HG02642 (cell line): ENCODE data around the gene CCL14.
"Not testable (repeated sequence)": the region's sequence is repeated elsewhere in the genome, so short reads cannot be mapped to it uniquely, and the experiment has no call there.

ENCODE experiments used
- ATAC-seq: cut with Tn5 transposase; IDR thresholded peaks from one replicate; pipeline ENCODE4 v1.9.1; 2021; ENCODE audit warnings: mild to moderate bottlenecking; ENCODE audit not compliant: unreplicated experiment, poor library complexity

CCL14 gene

DNA sequence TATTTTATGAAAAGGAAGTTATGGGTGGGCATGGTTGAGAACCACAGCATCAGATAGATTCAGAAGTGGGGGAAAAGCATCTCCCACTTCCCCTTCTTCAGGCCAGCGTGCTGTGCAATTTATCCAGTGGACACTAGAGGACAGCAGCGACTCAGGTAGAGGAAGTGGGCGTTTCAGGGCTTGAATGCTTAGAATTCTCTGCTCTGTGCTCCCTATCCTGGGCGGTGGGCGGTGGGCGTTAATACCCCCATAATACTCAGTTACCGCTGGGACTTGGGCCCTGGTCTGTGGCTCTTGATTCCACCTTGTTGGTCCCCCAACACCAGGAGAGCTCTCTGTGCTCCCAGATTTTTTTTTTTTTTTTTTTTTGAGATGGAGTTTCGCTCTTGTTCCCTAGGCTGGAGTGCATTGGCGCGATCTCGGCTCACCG, 39.4 kb downstream of the CCL14 start:
- no peak for ATAC-seq

DNA sequence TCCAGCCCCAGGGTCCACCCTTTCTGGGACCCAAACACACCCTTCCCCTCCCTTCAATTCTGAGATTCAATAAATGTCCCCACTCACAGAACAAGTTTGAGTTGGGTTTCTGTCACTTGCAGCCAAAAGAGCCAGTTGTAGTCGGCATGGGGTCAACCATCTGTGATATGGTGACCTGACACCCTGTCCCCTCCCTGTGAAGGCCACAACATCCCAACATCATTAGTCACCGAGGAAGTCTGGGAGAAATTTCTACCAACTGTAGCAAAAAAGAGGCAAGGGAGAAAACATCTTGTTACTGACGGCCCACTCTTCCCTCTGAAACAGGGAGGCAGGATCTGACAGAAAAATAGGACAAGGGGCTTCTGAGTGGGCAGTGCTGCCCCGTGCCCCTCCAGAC, 42.4 kb downstream of the CCL14 start:
- ATAC-seq: no peak

DNA sequence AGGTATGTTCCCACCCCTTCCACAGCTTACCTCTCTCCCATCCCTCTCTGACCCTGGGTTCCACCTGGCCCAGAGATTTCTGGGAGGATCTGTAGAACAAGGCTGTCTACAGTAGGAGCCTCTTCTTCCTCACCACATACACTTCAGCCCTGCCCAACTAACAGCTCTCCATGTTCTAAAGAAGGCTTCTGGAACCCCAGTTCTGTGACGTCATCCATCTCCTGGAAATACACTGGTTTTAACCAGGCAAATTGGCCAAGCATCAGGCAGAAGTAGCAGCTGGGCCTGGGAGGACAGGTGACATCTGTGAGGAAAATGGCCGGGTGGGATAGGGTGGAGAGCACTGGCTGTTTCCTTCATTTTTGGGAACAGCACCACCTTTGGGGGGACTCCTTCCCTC, 43.0 kb downstream of the CCL14 start, which contains the start of gene LYZL6:
Gene LYZL6, minus strand, starts transcription at position 177 of the 400 bp plus-strand sequence. CDS start 4,357 bp downstream, outside the sequence.
- no peak for ATAC-seq

DNA sequence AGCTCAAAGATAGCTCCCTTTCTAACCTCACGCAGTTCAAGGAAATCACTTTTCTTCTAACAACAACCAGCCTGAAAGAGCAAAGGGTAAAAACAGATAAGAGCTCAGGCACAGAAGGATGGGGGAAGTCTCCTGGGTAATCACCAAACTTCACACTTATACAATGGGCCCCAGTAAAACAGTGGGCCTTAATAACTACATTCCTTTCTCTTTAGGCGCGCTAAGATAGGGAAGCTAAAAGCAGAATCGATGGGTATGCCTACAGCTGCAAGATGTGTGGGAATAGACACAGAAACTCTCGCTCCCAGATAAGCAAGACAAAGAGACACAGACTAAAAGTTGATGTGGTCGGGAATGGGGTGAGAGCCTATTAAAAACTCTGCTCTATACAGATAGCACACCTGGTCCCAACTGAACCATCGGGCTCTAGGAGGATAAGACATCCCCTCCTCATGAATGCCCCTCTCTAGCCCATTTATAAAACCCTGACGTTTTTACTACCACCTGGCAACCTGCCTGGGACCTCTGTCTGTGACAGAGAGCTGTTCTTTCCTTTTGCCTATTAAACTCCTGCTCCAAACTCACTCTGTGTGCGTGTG, 43.8 kb downstream of the CCL14 start:
- no peak for ATAC-seq

DNA sequence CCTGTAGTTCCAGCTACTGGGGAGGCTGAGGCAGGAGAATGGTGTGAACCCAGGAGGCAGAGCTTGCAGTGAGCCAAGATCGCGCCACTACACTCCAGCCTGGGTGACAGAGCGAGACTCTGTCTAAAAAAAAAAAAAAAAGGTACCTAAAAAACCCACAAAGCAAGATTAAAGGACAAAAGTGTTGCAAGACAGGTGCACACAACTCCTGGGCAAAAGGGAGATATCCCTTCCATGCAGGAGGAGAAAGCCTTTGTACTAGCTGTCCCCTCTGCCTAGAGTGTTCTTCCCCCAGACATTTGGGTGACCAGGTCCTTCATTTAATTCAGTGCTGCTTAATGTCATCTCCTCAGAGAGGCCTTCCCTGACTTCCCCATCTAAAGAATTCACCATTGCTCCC, 48.0 kb downstream of the CCL14 start:
- not testable (repeated sequence) for ATAC-seq

DNA sequence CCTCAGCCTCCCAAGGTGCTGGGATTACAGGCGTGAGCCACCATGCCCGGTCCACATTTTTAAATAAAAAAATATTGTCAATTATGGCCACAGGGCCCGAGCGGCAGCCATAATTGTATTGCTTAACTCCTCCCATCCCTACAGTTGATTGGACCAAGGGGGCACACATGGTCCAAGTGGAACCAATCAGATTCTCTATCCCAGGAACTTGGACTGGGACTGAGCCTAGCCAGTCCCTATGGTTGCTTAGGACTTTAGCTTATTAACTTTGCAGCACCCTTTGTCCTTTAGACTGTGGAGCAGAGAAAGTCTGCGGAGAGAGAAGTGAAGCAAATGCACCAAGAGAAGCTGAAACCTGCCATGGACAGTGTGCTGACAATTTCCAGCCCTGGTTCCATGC, 50.5 kb downstream of the CCL14 start:
- ATAC-seq: no peak

DNA sequence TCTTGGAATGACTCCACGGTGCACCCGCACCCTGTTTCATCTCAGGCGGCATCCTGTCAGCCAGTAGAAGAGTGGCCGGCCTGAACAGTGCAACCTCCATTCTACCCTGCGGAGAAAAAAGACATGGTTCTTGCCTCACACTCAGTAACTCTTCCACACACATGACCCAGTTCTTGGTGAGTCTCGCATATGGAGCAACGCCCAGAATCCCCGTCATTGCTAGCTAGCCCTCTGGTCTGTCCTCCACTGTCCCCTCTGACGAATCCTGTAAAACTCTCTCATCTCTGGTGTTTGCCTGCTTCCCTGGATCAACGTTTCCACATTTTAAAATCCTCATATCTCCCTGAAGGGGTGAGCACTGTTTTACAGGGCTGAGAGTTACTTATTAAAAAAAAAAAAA, 51.8 kb downstream of the CCL14 start:
- no peak for ATAC-seq
